ENCODE results near the gene TBCK.

GRCh38 chr4:106338671-106339070 lies 22.7 kb upstream of the TBCK start:
- TF ChIP-seq CTCF (IDR thresholded peaks at IDR 0.05) (no peak), POLR2A (IDR thresholded peaks at IDR 0.05) (no peak), EP300 (IDR thresholded peaks at IDR 0.05) (no peak)
